GM18517 (cell line): ENCODE data around the gene ZIC4.

Experiments
- ATAC-seq: cut with Tn5 transposase; IDR thresholded peaks from one replicate; pipeline ENCODE4 v1.9.1; 2021; ENCODE audit warnings: mild to moderate bottlenecking, moderate library complexity; ENCODE audit not compliant: unreplicated experiment

The ZIC4 gene

DNA sequence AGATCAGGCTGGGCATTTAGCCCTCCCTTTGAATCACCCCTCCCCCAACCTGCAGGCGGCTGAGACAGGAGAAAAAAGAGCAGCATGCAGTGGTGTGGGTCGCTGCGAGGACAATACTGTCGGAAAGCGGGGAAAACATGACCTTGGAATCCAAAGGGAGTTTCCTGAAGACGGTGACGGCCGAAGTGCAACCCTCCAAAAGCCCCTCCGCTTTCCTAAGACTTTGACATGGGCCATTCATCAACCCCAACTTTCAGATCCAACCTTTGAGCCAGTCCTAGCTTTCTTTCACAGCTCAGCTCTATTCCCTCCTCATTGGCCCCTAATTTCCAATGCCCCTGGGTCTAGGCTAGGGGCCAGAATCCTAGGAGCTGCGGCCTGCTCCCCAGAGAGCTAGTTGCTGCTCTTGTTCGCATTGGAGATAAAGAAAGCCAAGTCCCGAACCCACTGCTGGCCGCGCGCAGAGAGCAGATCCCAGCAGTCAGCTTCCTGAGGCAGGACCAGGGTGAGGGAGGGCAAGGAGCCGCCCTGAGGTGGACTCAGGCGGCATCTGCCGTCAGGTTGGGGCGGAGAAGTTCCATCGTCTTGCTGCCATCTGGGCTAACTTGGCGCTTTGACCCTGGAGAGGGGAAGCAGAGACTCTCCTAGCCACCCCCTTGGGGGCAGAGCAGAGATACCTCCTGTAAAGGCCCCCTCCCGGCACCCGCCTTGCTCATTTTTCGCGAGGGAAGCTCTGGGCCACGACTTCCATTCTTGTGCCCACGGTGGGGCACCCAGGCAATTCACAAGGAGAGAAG lies 914 bp downstream of the ZIC4 start:
- no peak for ATAC-seq

DNA sequence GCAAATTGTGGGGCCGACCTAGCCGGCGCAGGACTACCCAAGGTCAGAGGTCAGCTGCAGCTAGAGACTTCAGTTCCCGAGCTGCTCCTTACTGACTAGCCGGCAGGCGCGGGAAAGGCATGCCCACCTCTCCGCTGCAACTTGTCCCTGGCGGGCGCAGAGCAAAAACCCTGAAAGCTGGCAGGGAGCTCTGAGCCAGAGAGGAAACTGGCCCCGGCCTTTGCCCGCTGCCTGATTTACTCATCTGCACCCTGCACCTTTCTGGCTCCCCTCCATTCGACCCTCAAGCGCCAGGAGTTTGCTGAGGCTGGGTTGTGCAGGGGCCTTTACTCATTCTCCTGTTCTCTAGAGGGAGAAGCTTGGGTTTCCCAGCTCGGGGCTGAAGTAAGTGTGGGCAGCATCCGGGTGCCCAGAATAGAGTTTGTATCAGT lies 1.5 kb downstream of the ZIC4 start:
- no peak for ATAC-seq

DNA sequence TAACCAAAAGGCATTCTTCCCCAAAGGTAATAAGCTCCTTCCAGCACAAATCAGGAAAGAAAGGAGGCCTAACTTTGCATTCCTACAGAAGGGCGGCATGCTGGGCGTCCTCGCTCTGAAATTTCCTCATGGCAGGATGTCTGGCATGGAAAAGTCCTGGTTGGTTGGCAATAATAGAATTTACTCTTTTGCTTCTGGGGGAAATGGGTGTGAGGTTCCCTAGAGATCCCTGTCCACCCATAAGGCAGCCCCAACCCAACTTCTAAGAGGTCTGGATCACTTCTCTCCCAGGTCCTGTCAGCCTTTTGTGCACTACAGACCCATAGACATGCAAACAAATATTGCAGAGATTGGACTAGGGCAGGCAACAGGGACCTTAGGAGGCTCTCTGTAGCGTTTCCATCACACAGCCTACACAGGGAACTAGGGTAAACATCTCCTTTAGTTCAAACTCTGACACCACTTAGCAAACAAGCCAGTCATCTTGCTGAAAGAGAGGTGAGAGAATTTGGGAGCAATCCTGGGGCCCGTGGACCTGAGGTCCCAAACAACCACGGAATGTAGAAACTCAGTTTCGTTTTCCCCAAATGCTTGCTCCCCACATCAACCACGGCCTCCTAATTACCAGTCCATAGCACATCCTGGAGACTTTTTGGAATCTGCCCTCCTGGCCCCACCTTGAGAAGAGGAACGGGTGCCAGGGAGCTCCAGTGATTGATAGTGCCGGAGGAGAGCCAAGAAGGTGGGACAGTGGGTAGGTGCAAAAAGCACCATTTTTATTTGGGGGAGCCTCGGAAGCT lies 2.1 kb downstream of the ZIC4 start:
- no peak for ATAC-seq

DNA sequence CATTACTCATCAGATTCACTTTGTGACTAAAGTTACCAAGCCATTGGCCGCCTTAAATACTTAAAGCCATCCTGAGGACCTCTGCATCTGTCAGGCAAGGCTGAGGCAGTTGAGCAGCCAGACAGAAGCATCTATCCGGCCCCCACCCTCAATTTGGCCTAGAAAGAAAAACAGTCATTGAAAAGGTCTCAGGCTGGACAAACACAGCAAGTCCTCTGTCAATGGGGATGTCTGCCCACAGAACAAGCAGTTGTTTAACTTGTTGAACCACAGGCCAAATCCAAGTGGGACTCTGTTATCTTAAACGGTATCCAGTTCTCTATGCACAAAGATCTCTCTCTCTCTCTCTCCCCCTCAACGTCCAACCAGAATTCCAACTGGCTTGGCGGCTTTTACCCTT lies 2.8 kb downstream of the ZIC4 start:
- no peak for ATAC-seq

DNA sequence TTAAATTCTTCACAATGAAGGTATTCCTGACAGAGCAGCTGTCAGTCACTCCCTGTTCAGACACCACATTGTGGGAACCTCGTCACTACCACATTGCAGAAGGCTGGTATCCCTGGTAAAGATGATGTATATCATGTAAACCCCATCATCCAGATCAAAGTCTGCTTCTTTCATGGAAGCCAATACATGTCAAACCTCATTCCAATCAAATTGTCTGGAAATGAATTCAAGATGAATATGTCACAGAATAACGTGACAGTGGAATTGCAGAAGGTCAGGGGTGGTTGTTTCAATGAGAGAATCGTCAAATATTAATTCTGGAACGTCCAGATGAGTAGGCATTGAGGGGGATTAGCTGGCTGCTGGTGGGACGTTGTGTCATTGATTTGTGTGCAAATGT lies 4.2 kb downstream of the ZIC4 start:
- ATAC-seq, result no peak

DNA sequence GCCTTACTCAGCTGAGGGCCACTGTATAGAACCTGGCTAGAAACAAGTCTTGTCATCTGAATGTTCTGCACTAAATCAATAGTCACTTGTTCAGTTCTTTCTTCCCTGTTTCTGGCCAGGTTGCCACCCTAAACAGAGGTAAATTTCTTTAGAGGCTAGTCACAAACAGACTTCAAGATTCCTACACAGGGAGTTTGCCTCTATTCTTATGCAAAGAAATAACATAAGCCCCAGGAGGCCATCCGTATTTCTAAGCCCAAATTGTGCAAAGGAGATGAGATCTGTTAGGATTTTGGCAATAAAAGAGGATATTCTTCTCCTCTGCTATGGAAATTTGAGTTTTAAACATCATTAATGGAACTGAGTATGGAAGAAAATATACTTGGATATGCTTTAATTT lies 4.9 kb downstream of the ZIC4 start:
- no peak for ATAC-seq

DNA sequence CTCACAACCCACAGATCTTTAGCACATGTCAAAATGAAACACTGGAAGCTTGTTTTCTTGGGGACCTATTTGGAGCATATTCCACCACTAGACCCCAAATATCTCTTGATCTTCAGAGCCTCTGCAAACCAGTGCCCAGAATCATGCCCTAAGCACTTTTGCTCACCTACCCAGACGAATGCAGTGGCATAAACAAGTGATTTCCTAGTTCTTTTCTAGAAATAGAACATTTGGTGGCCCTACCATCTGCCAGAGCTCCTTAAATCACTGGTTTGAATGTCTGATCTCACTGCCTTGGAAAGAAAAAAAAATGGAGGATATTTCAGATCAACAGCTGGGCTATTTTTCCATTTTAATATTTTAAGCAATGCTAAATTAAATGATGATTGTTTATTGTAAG lies 5.3 kb downstream of the ZIC4 start:
- no peak for ATAC-seq

DNA sequence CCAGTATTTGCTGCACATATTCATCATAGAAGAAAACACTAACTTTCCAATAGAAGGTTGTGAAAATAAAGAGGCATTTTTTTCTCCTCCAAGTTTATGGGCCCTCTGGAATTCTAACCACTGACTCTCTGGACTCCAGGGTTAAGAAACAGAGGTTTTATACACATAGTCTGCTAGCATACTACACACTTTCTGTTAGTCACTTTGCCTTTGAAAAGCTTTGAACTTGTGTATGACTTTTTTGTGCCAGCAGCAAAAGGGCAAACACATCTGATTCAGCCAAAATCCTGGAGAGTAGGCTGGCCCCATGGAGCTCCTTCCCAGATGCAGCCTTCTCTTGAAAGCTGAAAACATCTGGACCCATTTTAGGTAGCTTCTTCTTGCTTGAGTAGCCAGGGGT lies 6.2 kb downstream of the ZIC4 start:
- no peak for ATAC-seq

DNA sequence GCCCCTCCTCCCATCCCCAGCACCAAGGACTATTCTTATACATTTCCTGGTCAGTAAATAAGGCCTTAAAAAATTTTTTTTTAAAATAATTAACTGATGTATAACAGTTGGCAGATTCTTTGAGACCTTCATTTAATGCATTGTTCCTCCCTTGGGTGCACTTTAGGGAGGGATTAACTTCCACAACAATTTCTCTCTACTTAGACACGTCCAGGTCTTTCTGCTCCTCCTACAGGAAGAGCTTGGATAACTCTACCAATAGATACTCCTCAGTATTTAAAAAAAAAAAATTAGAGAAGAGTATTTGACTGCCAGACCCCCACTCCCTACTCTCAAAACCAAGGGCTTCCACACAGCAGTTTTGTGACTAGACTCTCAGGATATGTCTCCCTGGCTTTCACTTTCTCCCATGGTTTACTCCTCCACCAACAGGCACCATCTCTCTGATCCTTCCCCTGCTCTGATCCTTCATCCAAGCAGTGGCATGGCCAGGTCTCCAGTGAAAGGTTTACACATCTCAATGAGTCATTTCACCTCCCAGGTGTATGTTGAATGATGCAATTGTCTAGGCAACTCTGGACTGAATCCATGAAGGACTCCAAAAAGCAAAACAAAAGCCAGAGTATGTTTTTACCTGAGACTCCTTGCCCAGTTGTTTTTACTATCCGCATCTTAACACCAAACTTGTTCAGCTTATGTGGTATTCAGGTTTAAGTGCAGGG lies 7.4 kb downstream of the ZIC4 start:
- no peak for ATAC-seq

DNA sequence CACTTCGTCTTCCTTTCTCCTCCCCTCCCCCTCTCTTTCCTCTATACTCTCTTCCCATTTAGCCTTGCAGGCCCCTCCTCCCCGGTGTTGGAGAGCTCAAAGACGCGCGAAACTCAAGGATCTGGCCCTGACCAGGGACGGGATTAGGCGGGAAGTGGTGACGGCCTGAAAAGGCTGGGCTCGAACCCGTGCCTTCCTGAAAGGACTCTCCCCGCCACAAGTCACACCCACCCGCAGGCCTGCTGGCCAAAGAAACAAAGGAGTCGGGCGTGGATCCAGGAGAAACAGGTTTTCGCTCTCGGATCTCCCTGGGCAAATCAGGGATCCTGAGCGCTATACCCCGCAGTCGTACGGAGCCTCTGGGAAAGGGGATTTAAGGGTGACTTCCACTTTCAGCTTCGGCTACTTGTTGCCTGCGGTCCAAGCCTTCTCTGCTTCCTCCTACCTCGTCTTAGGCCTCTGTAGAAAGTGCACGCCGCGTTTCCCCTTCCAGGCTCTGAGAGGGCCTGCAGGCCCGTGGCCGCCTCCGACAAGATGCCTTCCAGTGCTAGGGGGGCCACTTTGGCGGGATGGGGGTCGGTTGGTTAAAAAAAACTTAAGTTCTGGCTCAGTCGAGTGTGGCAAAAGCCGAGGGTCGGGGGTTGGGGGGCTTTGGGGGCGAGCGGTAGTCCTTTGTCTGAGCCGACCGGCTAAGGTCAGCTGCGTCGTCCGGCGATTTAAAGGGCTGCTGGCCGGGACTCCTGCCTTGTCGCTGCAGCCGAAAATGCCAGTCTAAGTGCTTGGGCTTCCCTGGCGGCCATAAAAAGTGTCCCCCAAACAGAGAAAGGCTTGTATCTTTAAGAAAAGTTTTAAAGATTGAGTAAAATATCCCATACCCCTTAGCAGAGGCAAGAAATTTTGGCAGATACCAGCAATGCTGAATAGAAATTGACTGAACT lies 8.2 kb downstream of the ZIC4 start:
- no peak for ATAC-seq

DNA sequence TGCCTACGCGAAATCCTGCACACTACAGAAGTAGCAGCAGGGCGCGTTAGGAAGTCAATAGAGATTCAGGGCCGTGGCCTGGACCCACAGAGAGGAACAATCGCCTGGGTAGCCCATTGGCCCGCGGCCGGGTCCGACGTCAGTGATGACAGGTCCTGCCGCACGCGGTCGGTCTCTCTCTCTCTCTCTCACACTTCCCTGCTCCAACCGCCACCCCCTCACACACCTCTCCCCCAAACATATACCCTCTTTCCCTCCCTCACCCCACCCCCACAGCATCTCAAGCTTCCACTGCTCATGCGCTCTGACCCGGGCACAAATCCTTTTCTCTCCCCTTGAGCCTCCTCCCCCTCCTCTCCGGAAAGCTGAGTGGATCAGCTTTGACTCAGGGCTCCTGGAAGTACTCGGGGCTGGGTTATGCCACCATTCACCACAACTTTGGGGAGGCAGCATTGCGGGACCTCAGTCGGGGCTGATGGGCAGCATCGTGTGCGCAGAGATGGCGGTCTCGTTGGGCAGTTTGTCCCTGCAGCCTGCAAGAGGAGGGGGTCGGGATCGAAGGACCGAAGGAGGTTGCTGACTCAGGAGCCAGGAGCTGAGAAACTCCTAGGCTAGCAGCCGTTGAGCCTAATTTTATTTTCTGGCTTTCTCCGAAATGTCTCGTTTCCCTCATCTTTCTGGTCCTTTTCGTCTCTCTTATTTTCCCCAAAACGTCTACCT lies 9.0 kb downstream of the ZIC4 start:
- ATAC-seq, result no peak

DNA sequence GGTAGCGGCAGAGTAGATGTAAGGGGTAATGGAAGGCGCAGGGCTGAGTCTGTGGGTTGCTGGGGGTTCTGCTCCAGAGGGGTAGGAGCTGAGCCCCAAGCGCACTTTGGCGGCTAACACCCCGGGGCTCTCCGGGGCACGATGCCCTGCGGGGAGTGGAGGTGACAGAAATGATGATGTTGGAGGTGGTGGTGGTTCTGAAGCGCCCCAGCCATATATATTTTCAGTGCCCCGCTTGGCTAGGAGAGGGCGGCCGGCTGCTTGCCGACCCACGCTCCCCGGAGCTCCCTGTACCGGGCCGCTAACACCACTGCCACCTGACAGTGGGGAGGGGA lies 9.7 kb downstream of the ZIC4 start:
- no peak for ATAC-seq

DNA sequence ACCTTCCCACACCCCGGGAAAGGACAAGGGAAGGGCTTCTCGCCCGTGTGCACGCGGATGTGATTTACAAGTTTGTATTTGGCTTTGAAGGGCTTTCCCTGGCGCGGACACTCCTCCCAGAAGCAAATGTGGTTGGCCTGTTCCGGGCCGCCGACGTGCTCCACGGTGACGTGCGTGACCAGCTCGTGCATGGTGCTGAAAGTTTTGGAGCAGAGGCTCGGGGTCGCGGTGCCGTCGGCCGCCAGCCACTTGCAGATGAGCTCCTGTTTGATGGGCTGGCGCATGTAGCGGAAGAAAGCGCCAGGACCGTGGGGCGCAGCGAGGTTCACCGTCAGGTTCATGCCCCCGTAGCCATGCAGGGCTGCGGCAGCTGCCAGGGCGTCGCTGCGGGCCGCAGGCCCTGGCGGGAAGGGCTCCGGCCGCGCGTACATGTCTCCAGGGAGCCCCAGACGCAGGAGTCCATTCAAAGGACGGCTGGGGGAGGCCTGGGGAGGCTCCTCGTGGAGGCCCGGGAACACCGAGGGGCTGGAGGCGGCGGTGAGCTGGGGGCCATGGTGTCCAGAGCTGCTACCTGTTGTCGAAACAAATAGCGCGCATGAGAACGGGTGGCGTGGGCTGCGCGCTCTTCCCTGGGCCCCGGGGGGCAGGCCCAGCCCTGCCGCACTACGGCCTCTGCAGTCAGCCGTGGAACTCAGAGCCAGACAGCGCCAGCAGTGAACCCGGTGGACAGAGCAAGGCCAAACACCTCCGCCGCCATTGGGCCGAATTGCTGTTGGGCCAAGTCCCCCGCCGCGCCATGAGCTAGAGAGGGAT lies 10.2 kb downstream of the ZIC4 start:
- ATAC-seq, result no peak

DNA sequence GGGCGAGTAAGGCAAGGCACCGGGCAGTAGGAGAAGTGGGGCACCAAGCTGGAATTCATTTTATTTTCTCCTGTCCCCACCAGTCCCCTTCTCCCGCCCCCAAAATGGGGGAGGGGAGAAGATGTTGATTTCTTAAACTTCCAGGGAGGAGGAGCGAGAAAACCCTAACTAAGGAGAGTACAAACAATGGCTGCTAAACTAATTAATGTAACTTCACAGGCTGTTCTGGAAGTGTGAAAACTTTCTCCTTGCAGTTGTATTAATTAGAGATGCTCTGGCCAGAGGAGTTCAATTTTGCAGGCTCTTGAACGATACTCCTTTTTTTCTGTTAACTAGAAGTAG lies 11.5 kb downstream of the ZIC4 start:
- ATAC-seq, result no peak

DNA sequence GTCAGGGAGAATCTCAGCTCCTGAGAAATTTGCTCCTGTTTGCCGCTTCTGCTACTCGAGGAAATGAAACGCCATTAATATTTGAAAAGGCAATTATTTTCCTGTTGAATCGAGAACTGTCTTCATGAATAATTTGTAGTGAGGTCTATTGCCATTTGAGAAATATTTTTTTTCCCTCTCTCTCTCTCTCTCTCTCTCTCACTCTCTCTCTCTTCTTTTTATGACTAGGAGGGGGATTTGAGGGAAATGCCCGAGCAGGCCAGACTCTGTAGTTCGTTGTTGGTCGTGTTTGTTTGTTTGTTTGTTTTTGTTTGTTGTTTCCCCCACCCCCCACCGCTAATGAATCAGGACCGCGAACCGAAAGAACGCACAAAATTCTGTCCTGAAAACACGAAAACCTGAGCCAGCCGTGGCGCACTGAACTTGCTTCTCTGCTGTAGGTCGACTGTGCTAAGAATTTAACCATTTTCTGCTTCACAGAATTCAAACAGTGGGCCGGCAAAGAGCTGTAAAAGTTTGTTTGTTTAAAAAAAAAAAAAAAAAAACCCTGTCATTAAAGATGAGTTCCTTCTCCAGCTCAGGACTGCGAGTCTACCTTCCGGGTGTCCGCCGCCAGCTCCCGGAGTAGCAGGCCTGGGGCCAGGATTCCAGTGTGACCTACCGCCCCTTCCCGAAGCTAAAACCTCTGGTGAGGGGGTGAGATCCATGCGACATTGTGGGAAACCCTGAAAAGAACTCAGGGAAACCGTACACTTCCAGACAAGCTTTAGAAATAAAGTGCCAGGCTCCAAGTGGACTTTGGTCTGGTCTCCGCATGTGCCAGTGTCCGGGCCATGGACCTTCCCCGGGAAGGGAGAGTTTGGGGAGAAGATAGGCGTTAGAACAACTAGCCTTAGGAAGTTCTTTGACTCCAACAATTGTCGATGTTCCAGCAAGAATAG lies 12.1 kb downstream of the ZIC4 start:
- no peak for ATAC-seq

DNA sequence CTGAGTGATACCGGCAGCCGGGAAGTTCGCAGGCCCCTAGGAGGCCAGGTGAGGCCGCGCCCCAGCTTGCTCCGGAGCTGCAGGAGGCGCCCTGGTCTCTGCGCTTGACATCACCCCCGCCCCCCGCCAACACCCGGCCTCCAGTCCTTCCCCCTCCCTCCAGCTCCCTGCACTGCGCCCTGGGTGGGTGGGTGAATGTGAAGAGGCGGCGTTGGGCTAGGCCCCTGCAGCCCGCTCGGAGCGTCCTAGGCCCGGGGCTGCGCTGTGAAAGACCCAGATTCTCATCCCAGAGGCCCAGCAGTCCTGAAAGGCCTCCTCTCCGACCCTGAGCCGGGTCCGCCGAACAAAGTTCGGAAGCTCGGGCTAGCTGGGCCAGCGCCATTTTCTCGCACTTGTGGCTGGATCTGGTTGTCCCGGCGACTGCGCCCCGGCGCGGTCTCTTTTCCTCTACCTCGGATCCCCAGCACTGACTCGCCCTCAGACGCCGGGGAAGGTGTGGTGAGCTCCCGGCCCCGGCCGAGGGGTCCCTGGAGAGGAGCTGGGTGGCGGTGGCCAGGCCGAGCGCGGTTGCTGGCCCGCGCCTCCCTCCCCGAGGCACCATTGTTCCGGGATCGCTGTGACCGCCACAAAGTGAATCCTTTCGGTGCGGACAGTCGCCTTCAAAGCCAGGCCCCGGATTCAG lies 12.9 kb downstream of the ZIC4 start:
- ATAC-seq, result no peak

DNA sequence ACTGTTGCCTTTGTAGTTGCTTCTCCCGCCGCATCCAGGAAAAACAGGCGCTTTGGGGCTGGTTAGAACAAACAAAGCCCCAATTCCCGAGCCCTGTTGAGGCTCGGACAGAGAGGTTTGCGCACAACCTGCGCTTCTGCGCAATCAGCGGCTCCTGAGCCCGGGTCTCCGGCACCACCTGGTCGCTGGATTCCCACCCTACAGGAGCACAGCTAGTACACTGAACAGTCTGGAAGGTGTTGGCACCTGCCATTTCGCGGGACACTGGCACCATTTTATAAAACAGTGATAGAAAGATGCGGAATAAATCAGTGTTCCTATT lies 13.8 kb downstream of the ZIC4 start:
- ATAC-seq, result no peak
